GM21360 (cell line): Measurements from ENCODE around the gene PNMA8A.

Source experiments
- ATAC-seq: cut with Tn5 transposase; IDR thresholded peaks from one replicate; pipeline ENCODE4 v1.9.1; 2021; ENCODE audit warnings: mild to moderate bottlenecking, moderate library complexity; ENCODE audit not compliant: unreplicated experiment

Gene PNMA8A

DNA sequence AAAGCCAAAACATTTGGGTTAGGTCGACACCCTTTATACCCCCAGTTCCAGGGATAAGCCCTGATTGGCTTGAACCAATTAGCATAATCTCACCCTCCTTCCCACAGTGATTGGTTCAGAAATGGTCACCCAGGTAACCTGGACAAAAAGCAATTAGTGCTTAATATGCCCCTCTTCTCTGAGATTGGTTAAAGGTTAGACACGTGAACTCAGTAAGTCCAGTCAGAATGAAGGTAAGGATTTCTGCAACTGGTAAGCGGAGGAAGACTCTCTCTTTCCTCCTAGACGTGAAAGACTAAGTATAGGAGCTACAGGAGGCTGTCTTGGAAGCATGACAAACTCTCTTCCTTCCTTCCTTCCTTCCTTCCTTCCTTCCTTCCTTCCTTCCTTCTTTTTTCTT, 41.4 kb downstream of the PNMA8A start:
- no peak for ATAC-seq

DNA sequence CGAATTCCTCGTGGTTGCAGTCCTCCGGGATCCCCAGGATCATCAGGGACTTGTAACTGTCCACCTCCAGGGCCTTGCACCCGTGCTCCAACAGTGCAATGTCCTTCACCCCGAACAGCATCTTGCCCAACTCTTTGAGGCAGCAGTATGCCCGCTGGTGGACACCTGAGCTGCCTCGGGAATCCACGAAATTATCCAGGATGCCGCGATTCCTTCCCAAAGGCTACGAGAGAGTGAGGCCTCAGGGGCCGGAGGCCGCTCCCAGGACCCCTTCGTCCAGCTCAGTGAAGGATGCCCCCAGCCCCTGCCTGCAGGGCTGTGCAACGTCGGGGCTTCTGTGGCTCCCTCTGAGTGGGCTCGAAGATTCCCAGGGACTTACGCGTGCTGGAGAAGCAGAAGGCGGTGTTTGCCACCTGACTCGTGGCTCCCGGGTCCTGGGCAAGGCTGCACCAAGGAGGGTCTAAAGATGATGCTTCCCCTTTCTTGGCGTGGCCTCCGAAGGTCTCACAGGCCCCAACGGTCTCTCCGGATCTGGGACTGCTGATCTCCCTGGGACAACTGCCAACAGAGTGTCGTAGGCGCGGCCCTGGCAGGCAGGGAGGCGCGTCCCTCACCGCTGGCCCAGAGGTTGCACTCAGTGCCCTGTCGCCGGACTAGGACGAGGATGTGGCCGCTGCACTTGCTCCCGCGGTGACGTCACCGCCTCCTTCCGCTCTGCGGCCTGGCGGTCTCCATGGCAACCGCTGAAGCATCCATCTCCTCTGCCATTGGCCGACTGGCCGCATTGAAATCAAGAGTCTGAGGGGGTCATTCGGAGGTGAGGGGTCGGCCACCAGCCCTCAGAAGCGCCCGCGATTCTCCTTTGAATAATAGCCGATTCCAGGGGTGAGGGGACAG, 42.9 kb downstream of the PNMA8A start, which contains the start of gene PNMA8C:
Gene PNMA8C (minus strand): TSS at position 698 of the 897 bp plus-strand sequence. CDS start 577 bp downstream, at position 121.
- no peak for ATAC-seq

GRCh38 chr19:46427518-46428045, 43.8 kb downstream of the PNMA8A start:
- ATAC-seq, result no peak

DNA sequence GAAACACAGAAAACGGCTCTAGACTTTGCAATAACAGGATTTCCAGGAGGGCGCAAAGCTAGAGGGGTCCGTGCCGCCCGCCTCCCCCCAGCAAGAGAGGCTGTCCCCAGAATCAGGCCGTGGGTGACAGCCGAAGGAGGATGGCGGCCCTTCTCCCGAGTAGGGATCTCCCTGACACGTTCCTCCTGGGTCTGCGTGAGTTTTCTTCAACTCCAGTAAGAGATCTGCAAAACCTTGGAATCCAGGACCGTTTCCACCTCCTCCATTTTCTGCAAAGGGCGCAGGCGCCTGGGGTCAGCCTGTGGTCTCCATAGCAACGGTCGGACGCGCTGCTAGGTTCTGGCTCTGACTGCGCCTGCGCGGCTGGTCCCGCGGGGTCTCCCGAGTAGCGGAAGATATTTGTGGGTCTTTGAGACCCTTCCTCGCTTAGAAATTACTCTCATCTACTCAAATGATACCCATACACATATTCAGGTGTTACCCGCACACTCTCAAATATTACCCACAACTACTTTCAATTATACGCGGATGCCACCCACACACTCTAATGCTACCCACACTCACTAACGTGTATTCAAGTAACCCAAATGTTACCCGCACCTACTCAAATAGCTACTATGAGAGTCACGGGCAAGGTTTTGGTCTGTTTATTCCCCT, 44.7 kb downstream of the PNMA8A start:
- ATAC-seq, result no peak

- ATAC-seq, result no peak
Observed at GRCh38 chr19:46426035-46426505, 45.3 kb downstream of the PNMA8A start.

GRCh38 chr19:46423188-46423587, 48.2 kb downstream of the PNMA8A start:
- no peak for ATAC-seq

GRCh38 chr19:46422344-46422743, 49.0 kb downstream of the PNMA8A start:
- no peak for ATAC-seq

DNA sequence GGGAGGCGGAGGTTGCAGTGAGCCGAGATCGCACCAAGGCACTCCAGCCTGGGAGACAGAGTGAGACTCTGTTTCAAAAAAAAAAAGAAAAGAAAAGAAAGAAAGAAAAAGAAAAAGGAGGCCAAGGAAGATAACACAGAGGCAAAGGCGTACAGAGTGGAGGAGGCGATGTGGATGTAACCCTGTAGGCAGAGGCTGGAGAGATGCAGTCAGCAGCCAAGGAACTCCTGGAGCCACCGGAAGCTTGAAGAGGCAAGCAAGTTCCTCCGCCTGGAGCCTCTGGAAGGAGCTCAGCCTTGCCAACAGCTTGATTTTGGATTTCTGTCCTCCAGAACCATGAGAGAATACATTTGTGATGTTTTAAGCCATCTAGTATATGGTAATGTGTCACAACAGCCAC, 51.3 kb downstream of the PNMA8A start:
- no peak for ATAC-seq
